Measurements from ENCODE around the gene TF.

The TF gene

GRCh38 chr3:133765256-133765655, 19.1 kb downstream of the TF start:
- H3K9me3 ChIP-seq, result no peaks in the 10 kb centered on the region
- TF ChIP-seq CTCF (IDR thresholded peaks at IDR 0.05; ENCODE audit: low read depth, low read length), result no peak
- no peaks in the 10 kb centered on the region for H3K36me3 ChIP-seq

GRCh38 chr3:133767607-133768006, 21.4 kb downstream of the TF start:
- DNase-seq, result no peak
- Histone ChIP-seq H3K9me3 (no peaks in the 10 kb centered on the region), H3K36me3 (no peaks in the 10 kb centered on the region), H3K27me3 (peaks cover 12% of the 10 kb centered on the region), H3K4me1 (no peaks in the 10 kb centered on the region), H3K4me3 (ENCODE audit: low read depth, low read length) (no peak overlapping the region)
- TF ChIP-seq CTCF (IDR thresholded peaks at IDR 0.05; ENCODE audit: low read depth, low read length), result no peak

More at GRCh38 chr3:133765256-133765655, 19.1 kb downstream of the TF start:
- no peak for DNase-seq
- H3K4me3 ChIP-seq (ENCODE audit: low read depth, low read length), result no peak overlapping the region
- peaks cover 22% of the 10 kb centered on the region for H3K27me3 ChIP-seq
- H3K4me1 ChIP-seq, result no peaks in the 10 kb centered on the region

- Histone ChIP-seq H3K4me3 (ENCODE audit: low read depth, low read length) (no peak overlapping the region), H3K4me1 (no peaks in the 10 kb centered on the region), H3K27me3 (peaks cover 9% of the 10 kb centered on the region), H3K36me3 (no peaks in the 10 kb centered on the region), H3K9me3 (no peaks in the 10 kb centered on the region)
- no peak for TF ChIP-seq CTCF (IDR thresholded peaks at IDR 0.05; ENCODE audit: low read depth, low read length)
- DNase-seq, result no peak
Observed at GRCh38 chr3:133769536-133769935, 23.3 kb downstream of the TF start.

GRCh38 chr3:133773732-133774131, 27.5 kb downstream of the TF start:
- Histone ChIP-seq H3K4me1 (no peaks in the 10 kb centered on the region), H3K9me3 (no peaks in the 10 kb centered on the region), H3K36me3 (no peaks in the 10 kb centered on the region), H3K27me3 (peaks cover 20% of the 10 kb centered on the region), H3K4me3 (ENCODE audit: low read depth, low read length) (no peak overlapping the region)
- TF ChIP-seq CTCF (IDR thresholded peaks at IDR 0.05; ENCODE audit: low read depth, low read length), result no peak
- no peak for DNase-seq

- no peaks in the 10 kb centered on the region for H3K4me1 ChIP-seq
- no peak overlapping the region for H3K4me3 ChIP-seq (ENCODE audit: low read depth, low read length)
- no peaks in the 10 kb centered on the region for H3K9me3 ChIP-seq
- no peak for DNase-seq
- TF ChIP-seq CTCF (IDR thresholded peaks at IDR 0.05; ENCODE audit: low read depth, low read length), result no peak
- peaks cover 29% of the 10 kb centered on the region for H3K27me3 ChIP-seq
- no peaks in the 10 kb centered on the region for H3K36me3 ChIP-seq
Observed at GRCh38 chr3:133775309-133775708, 29.1 kb downstream of the TF start.

GRCh38 chr3:133775835-133776234, 29.6 kb downstream of the TF start:
- H3K27me3 ChIP-seq, result peaks cover 29% of the 10 kb centered on the region
- no peaks in the 10 kb centered on the region for H3K36me3 ChIP-seq
- H3K4me3 ChIP-seq (ENCODE audit: low read depth, low read length), result no peak overlapping the region
- no peak for DNase-seq
- no peak for TF ChIP-seq CTCF (IDR thresholded peaks at IDR 0.05; ENCODE audit: low read depth, low read length)
- no peaks in the 10 kb centered on the region for H3K4me1 ChIP-seq
- H3K9me3 ChIP-seq, result no peaks in the 10 kb centered on the region

All from BE2C (cell line).